Right renal cortex interstitium (tissue), 3 donors: ENCODE results near the gene CD163L1. TPM values are rescaled to one million over a fixed set of nuclear protein-coding genes. Genes with fewer than 3 reads are reported as not detected.
A peak's percentile ranks its signal among the peaks of the same experiment; 100 is the strongest.
"Not testable (repeated sequence)": the region's sequence is repeated elsewhere in the genome, so short reads cannot be mapped to it uniquely, and the experiment has no call there.

Source experiments
- DNase-seq, 3 donors: peaks; one replicate each; pipeline ENCODE4 v3.0.0-alpha.2; 2013; ENCODE audit warnings: low read depth in 3 of 3, low spot score in 2 of 3
- polyA plus RNA-seq, 3 donors: library from polyadenylated mRNA; unstranded; fragments of 120-200 nt; gene quantifications; one replicate each; pipeline ENCODE4 v1.2.1, GENCODE V29; 2013; ENCODE audit not compliant: insufficient read length in 3 of 3

Gene CD163L1
- 1 to 10 TPM; 1.6 to 2.8 (median 1.9) TPM for polyA plus RNA-seq

DNA sequence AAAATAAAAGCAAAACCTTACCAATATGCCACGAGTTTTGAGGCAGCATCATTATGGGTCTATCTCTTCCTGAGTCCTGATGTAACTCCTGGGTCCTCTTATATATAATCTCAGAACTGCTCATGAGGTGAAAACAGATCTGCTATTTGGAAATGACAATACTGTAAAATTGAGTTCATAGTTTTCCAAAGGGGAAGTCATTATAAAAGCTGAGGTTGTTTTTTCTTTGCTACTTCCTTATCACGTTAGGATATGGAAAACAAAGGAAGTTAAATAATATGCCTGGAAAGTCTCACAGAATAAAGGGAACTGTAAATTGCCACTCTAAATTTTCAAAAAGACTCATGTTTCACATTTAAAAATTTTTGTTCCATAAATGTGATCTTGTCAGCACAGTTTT lies at the start of gene CD163L1:
Gene CD163L1 (minus strand): TSS at position 78 of the 400 bp plus-strand sequence. CDS start 26 bp downstream, at position 52.
- DNase-seq = no peak

DNA sequence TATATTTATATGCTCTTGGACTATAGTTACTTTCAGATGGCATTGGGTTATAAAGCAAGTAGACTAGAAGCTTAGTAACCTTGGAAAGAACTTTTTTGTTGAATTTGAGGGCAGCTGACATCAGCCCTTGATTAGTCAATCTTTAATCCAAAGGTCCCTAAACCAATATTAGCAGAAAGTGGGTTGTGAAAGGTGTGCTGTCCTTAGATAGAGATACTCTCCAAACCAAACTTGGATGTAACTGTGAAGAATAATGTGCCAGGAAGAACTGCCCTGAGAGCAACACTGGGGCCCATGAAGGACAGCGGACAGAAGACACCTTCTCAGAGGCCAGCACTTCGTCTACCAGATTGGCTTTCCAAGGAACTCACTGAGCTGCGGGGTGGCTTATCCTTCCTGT lies 49.1 kb upstream of the CD163L1 start:
- no peak for DNase-seq

DNA sequence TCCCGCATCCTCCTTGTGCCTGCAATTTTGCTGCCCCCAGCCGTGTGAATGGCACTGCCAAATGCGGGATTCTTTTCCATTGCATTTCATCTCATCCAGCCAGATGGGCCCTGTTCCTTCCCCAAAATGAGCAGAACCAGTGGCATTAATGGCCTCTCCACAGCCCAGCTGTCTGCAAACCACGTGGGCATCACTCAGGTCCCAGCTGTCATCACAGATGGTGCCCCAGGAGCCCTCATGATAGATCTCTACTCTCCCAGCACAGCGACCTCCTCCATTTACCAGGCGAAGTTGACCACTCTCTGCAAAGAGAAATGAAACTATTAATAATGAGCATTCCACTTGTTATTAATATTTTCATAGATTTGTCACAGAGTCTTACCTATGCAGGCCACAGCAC lies 42.6 kb upstream of the CD163L1 start:
- no peak for DNase-seq

DNA sequence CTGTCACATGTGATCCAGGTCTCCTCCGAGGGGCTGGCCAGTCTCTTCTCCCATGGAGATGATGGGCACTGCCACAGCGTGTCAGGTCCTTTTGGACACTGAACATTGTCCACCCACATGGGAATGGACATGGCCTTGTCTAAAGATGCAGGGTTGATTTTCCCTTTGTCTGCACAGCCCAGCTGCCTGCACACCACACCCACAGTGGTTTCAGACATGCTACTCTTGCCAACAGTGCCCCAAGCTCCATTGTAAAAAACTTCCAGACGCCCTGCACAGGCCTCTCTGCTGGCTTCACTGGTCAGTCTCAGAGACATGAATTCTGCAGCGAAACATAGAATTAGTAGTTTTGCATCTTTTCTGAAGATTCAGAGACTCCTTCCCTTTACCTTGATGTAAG lies 41.1 kb upstream of the CD163L1 start:
- DNase-seq = no peak

DNA sequence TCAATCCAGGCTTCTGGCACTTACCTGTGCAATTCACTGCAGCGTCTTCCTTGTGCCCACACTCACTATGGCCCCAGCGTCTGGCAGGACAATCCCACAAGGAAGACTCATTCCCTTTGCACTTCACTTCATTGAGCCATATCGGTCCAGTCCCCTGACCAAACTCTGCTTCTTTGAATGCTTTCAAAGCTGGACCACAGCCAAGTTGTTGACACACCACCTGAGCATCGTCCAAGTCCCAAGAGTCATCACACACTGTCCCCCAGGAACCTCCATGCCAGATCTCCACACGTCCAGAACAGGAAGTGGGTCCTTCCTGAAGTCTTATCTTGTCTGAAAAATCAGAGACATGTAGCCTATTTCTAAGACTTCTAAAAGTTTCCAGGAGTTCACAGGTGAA lies 39.4 kb upstream of the CD163L1 start:
- no peak for DNase-seq

DNA sequence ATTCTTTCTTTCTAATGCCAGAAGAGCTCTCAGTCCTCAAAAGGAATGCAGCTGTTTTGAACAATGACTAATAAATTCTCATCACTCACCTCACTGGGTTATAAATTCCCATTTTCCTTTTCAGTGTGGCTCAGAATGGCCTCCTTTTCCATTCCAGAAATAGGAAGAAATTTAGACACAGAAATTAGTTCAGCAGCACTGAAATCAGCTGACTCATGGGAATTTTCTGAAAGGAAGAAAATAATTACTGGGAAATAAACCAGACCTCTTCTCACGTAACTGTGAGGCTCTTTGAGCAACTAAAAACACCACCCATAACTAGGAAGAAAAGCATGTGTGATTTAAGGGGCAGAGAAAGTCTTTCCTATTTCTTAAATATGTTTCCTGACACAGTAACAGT lies 35.8 kb upstream of the CD163L1 start:
- DNase-seq = no peak

DNA sequence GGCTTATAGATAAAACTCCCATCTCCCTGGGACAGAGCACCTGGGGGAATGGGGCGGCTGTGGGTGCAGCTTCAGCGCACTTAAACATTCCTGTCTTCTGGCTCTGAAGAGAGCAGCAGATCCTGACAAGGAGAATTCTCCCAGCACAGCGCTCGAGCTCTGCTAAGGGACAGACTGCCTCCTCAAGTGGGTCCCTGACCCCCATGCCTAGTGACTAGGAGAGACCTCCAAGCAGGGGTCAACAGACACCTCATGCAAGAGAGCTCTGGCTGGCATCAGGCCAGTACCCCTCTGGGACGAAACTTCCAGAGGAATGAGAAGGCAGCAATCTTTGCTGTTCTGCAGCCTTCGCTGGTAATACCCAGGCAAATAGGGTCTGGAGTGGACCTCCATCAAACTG lies 28.1 kb upstream of the CD163L1 start:
- DNase-seq = no peak

DNA sequence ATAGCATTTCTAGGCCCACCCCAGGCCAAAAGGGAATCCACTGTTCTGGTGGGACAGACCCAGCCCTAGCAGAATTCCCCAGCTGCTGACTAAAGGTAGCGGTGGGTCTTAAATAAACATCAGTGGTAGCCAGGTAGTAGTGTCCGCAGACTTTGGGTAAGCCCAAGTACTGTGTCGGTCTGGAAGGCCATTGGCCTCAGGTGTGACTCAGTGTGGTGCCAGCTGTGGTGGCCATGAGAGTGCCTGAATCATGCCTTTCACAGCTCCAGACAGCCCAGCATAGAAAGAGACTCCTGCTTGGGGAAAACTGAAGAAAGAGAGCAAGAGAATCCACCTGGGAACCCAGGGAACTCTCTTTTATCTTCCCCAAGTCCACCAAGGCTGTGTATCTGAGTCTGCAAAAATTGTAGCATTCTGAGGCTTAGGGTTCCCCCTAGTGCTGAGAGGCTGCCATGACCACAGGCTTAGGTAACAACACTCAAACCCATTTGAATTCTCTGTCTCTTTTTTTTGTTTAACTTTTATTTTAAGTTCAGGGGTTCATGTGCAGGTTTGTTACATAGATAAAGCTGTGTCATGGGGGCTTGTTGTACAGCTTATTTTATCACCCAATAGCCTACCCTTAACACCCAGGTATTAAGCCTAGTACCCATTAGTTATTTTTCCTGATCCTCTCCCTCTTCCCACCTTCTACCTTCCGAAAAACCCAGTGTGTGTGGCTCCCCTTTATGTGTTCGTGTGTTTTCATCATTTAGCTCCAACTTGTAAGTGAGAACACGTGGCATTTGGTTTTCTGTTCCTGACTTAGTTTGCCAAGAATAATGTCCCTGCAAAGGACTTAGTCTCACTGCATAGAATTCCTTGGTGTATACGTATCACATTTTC lies 16.7 kb upstream of the CD163L1 start:
- DNase-seq = peak in 1 of 3 donors; percentile 8

DNA sequence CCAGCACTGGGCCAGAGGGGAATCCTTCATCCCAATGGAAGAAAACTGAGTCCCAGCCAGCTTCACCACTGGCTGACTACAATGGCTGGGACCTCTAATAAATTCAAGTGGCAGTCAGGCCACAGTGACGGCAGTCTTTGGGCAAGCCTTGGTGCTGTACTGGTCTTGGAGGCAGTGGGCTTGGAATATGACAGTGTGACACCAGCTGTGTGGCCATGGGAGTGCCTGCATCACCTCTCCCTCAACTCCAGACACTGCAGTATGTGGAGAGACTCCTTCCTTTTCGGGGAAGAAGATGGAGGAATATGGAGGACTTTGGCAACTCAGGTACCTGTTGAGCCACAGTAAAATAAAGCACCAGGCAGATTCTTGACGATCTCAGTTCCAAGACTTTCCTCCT lies 16.0 kb upstream of the CD163L1 start:
- no peak for DNase-seq

DNA sequence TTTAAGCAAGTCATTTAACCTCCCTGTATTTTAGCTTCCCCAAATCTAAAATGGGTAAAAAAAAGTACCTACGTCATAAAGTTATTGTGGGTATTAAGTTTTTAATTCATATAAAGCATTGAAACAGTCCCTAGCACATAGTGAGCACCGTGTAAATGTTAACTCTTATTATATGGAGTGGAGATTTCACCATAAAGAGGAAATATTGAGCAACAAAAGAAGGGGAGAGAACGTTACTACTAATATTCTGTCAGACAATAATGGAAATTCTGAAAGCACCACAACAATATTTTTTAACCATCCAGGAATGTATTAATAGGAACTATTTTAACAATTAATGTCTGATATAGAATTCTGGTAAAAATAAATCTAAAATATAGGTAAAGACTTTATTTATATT lies 7.8 kb upstream of the CD163L1 start:
- no peak for DNase-seq

DNA sequence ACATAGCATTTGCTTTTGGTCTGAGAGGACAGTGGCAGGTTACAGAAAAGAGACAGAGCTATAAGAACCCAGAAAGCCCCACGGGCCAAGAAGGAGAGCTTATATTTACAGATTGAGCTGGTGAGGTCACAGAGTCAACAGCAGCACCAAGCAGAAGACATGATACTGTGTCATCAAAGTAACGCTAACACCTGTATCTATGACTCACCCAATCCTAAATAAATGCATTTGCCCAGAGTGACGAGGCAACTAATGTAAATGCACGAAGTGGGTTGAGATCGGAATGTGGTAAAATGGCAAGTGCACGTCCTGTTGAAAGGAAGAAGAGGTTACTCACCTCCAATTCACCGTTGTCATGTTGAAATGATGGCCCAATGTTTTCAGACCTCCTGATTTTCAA lies 6.7 kb upstream of the CD163L1 start:
- no peak for DNase-seq

DNA sequence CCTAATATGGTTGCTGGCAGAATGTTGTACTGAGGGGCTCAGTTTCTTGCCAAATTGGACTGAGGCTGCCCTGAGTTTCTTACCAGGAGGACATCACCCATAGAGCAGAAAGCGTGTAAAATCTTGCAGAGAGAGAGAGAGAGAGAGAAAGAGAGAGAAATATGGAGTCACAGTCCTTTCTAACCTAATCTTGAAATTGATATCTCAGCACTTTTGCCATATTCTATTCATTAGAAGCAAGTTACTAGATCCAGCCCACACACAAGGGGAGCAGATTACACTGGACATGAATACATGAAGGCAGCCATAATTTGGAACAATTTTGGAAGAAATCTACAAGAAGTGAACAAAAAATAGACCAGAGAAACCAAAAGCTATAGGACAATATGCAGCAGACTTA lies 4.1 kb upstream of the CD163L1 start:
- DNase-seq = no peak

DNA sequence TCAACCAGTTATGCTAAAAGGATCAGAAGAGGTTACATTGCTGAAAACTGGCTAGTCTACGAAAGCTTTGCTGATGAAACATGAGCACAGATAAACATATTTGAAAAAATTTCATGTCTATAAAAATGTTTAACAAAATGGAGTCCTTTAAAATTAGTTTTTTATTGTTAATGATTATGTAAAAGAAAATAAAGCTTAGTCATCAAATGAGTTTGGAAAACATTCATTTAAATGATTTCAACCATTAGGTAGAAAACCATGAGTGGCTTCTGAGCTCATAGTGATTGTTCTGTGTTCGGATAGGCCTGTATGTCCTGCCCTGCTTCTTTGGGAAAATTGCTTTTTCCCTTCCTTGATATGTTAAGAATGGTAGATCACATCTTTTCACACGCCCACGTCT lies 584 bp upstream of the CD163L1 start:
- DNase-seq = no peak

DNA sequence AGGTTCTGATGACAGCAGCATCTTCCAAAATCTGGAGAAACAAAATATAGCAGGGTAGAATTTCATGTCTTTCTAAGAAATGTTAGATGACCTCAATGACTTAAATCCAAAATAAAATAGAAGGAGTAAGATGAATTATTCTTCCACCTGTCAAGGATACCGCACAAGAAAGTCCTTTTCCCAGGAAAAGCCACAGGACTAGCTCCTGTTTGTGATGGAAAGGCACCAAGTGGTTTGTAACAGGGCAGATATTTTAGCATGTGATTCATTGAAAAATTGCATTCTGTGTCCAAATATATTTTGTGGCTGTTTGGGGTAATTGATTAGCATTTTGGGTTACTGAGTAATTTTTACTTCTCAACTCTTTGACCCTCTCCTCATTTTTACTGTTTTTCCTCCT lies 2.7 kb downstream of the CD163L1 start:
- DNase-seq = no peak

DNA sequence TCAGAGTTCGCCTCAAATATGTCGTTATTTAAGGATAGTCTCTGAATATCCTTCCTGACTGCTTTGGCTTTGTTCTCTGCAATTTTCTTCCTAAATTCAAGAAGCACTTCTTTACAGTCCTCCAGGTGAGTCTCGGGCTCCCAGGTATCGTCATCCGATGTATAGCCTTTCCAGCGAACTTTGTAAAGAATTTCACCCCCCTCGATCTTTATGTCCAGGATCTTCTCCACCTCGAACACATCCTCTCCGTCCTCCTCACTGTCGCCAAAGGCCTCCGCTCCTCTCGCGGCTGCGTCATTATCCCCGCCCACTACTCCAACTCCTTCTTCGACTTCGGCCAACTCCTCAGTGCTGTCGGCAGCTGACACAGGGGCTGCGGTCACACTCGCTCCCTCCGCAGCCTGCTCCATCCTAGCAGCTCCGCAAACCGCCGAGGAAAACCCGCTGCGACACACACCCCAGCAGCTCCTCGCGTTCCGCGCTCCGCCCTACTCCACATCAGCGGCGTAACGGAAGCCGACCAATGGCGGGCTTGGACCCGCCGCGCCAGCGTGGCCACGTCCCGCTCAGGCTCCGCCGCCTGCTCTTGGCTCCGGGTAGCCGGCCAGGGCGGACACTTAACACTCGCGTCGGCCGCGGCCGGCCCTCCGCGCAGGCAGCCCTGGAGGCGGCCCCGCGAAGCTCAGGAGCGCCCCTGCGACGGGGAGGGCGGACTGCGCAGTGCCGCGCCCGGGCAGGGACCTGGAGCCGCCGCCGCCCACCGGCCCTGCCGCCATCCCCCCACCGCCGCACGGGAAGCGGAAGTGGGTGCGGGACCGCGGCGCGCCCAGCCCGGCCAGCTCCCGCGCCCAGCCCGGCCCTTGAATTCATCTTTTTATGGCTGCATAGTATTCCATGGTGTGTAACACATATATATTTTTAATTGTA lies 4.1 kb downstream of the CD163L1 start:
- peak in 1 of 3 donors; percentile 5 for DNase-seq

DNA sequence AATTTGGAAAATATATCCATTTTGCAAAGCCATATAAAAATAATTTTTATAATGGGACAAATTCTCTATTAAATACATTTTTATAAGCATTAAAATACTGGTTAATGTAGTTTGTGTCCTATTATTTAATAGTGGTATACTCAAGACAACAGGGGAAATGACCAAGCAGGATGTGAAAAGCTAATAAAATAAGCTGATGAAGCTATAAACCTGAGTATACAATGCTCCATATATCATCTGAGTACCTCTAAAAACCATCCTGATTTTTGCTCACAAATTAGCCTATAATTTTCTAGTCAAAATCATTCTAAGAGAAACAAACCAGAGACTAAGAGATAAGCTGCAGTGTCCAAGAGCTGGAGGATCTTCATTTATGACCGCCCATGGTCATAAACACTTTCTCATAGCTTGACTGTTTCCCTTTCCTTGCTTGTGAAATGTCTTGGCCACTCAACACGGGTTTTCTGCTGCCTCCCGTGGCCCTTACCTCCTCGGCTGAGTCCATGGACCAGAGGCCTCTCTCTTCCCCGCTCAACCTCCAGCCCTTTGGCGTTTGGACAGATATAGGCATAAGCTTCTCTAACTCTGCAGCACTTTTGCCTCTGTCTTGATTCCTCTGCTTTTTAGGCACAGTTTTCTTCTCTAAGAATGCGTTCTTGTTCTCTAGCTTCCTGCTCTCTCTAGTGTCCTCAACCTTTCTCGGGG lies 5.5 kb downstream of the CD163L1 start:
- DNase-seq = not testable (repeated sequence)

DNA sequence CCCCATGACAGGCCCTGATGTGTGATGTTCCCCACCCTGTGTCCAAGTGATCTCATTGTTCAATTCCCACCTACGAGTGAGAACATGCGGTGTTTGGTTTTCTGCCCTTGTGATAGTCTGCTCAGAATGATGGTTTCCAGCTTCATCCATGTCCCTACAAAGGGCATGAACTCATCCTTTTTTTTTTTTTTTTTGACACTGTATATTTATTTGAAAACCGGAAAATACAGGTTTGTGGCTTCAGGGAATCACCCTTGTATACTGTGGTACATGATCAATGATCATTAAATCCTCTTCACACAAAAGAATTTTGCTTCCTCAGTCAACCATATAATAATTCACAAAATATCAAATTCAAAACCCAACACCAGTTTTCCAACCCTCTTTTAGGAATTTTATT lies 6.5 kb downstream of the CD163L1 start:
- DNase-seq = not testable (repeated sequence)

DNA sequence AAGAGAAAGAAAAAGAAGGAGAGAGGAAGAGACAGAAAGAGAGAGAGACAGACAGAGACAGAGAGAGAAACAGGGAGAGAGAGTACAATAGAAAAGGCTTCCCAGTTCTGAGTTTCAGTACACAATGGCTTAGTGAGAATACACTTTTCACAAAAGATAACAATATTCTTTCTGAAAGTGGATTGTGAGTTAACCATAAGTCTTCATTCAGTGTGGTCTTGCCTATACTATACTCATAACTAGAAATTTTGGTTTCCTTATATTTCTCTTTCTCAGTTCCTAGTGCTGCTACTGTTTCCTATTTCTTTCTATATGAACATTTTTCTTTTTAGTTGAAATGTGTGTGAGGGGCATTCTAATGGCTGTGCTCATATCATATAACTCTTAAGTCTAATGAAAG lies 9.3 kb downstream of the CD163L1 start:
- DNase-seq = no peak

DNA sequence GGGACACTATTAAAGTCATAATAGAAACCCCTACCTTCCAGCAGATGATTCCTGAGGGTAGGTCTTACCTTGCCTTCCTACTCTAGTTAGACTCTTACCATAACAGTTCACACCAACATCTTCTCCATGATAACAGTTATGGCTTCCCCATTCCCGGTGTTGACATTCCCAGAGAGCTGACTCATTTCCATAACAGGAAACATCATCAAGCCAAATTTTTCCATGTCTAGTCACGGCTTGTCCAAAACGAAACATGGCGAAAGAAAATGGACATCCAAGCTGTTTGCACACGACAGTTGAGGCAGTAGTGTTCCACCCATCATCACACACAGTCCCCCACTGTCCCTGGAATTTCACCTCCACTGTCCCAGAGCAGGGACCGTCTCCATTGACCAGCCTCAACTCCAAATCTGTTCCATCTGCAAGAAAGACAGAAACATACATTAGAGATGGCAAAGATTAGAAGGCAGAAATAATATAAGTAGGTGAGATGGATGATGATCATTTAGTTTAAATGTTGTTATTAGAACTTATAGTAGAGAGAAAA lies 10.6 kb downstream of the CD163L1 start:
- DNase-seq = no peak

DNA sequence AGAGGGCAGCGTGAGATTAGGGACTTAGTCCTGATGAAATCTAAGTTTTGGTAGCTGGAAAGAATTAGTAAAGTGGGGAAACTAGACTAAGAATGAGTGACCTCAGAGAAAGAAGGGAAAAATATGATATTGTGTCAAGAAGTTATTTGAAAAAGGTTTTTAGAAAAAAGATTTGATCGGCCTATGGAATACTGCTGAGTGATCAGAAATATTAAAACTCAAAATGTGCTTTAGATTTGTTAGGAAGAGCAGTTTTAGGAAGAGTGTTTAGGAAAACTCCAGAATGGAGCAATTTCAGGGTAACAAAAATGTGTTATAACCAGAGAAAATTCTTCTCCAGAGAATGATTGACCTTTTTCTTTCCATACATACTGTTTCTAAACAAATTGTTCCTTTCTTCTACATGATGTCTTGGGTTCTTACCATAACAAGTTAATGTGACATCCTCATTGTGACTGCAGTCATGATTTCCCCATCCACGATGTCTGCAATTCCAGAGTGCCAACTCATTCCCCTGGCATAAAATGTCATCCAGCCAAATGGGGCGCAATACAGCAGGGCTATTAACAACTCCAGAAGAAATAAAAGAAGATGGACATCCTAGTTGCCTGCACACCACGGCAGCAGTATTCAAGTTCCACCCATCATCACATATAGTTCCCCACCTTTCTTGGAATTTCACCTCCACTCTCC lies 11.8 kb downstream of the CD163L1 start:
- DNase-seq = no peak
